ENCODE results near the gene MBD3L1.

The MBD3L1 gene

DNA sequence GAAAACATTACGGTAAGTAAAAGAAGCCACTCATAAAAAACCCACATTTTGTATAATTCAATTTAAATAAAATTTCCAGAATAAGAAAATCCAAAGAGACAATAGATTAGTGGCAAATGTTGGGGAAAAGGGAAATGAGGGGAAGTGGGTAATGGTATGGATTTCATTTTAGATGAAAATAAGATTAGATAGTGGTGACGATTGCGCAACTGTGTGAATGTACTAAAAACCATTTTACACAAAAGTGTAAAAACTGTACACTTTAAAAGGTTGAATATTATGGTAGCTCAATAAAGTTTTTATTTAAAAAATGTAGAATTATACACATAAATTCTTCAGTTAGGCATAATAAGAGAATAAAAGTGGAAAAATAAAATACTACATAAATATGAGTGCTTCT lies 3.7 kb downstream of the MBD3L1 start:
- TF ChIP-seq NFIC (IDR thresholded peaks at IDR 0.05): no peak
- TF ChIP-seq CEBPB (IDR thresholded peaks at IDR 0.05): peak; percentile 80

- no peak for TF ChIP-seq CREB1 (IDR thresholded peaks at IDR 0.05; ENCODE audit: low read depth)
- TF ChIP-seq TAF1 (IDR thresholded peaks at IDR 0.05; ENCODE audit: low read depth): no peak
- TF ChIP-seq CEBPB (IDR thresholded peaks at IDR 0.05): no peak
- TF ChIP-seq USF1 (IDR thresholded peaks at IDR 0.05): no peak
- TF ChIP-seq TCF12 (IDR thresholded peaks at IDR 0.05; ENCODE audit: low read depth): no peak
- no peak for TF ChIP-seq FOXM1 (IDR thresholded peaks at IDR 0.05; ENCODE audit: borderline replicate concordance, low read depth)
These were observed 8.5 kb downstream of the MBD3L1 start for GRCh38 chr19:8840708-8841107.

- TF ChIP-seq CREB1 (IDR thresholded peaks at IDR 0.05; ENCODE audit: low read depth): no peak
- no peak for TF ChIP-seq MAX (IDR thresholded peaks at IDR 0.05)
- no peak for TF ChIP-seq CEBPB (IDR thresholded peaks at IDR 0.05)
- no peak for TF ChIP-seq NFIC (IDR thresholded peaks at IDR 0.05)
- no peak for TF ChIP-seq EP300 (IDR thresholded peaks at IDR 0.05; ENCODE audit: borderline replicate concordance)
- TF ChIP-seq TEAD4 (IDR thresholded peaks at IDR 0.05): no peak
- TF ChIP-seq USF1 (IDR thresholded peaks at IDR 0.05): no peak
- TF ChIP-seq EGR1 (IDR thresholded peaks at IDR 0.05): no peak
- TF ChIP-seq YY1 (IDR thresholded peaks at IDR 0.05; ENCODE audit: low read depth): no peak
- TF ChIP-seq ZBTB7A (IDR thresholded peaks at IDR 0.05; ENCODE audit: low read depth): no peak
- no peak for TF ChIP-seq FOXM1 (IDR thresholded peaks at IDR 0.05; ENCODE audit: borderline replicate concordance, low read depth)
These were observed 14.6 kb downstream of the MBD3L1 start for GRCh38 chr19:8846819-8847218.

DNA sequence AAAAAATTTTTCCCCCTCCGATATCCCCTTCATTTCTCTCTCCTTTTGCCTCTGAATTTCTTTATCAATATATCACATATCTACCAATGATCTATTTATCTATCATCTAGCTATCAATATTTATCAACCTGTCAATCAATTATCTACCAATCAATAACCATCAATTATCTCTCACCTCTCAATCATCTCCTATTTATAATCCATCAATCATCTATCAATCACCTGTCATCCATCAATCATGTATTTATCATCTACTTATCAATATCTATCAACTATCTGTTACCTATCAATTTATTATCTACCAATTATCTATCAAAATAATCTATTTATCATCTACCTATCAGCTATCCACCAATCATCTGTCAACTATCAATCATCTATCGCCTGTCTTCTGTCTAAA lies 17.1 kb downstream of the MBD3L1 start:
- no peak for TF ChIP-seq USF1 (IDR thresholded peaks at IDR 0.05)
- TF ChIP-seq EGR1 (IDR thresholded peaks at IDR 0.05): no peak
- TF ChIP-seq TCF12 (IDR thresholded peaks at IDR 0.05; ENCODE audit: low read depth): no peak
- TF ChIP-seq ZBTB7A (IDR thresholded peaks at IDR 0.05; ENCODE audit: low read depth): no peak
- TF ChIP-seq MAX (IDR thresholded peaks at IDR 0.05): no peak
- TF ChIP-seq CREB1 (IDR thresholded peaks at IDR 0.05; ENCODE audit: low read depth): no peak
- TF ChIP-seq CEBPB (IDR thresholded peaks at IDR 0.05): no peak
- no peak for TF ChIP-seq TEAD4 (IDR thresholded peaks at IDR 0.05)
- no peak for TF ChIP-seq RAD21 (IDR thresholded peaks at IDR 0.05; ENCODE audit: low read depth)
- no peak for TF ChIP-seq YY1 (IDR thresholded peaks at IDR 0.05; ENCODE audit: low read depth)
- no peak for TF ChIP-seq NFIC (IDR thresholded peaks at IDR 0.05)
- no peak for TF ChIP-seq FOXM1 (IDR thresholded peaks at IDR 0.05; ENCODE audit: borderline replicate concordance, low read depth)
- no peak for TF ChIP-seq EP300 (IDR thresholded peaks at IDR 0.05; ENCODE audit: borderline replicate concordance)

DNA sequence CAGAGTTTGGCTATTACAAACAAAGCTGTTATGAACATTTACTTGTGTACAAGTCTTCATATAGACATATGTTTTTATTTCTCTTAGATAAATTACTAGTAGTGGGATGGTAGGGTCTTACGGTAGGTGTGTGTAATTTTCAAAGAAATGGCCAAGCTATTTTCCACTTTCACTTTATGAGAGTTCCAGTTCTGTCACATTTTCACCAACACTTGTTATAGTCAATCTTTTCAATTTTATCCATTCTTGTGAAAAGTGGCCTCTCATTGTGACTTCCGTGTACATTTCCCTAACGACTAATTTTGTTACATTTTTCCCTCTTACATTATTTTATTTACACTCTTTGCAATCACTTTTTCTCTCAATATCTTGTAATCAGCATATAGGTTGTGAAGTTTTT lies 18.3 kb downstream of the MBD3L1 start:
- TF ChIP-seq TEAD4 (IDR thresholded peaks at IDR 0.05) (no peak), CEBPB (IDR thresholded peaks at IDR 0.05) (no peak), FOXM1 (IDR thresholded peaks at IDR 0.05; ENCODE audit: borderline replicate concordance, low read depth) (no peak), TCF12 (IDR thresholded peaks at IDR 0.05; ENCODE audit: low read depth) (no peak), EGR1 (IDR thresholded peaks at IDR 0.05) (no peak), REST (IDR thresholded peaks at IDR 0.05; ENCODE audit: low read depth) (no peak), YY1 (IDR thresholded peaks at IDR 0.05; ENCODE audit: low read depth) (no peak), ZBTB7A (IDR thresholded peaks at IDR 0.05; ENCODE audit: low read depth) (no peak), NFIC (IDR thresholded peaks at IDR 0.05) (no peak), MAX (IDR thresholded peaks at IDR 0.05) (no peak), RAD21 (IDR thresholded peaks at IDR 0.05; ENCODE audit: low read depth) (no peak), TAF1 (IDR thresholded peaks at IDR 0.05; ENCODE audit: low read depth) (no peak), USF1 (IDR thresholded peaks at IDR 0.05) (no peak), EP300 (IDR thresholded peaks at IDR 0.05; ENCODE audit: borderline replicate concordance) (no peak), CREB1 (IDR thresholded peaks at IDR 0.05; ENCODE audit: low read depth) (no peak)

DNA sequence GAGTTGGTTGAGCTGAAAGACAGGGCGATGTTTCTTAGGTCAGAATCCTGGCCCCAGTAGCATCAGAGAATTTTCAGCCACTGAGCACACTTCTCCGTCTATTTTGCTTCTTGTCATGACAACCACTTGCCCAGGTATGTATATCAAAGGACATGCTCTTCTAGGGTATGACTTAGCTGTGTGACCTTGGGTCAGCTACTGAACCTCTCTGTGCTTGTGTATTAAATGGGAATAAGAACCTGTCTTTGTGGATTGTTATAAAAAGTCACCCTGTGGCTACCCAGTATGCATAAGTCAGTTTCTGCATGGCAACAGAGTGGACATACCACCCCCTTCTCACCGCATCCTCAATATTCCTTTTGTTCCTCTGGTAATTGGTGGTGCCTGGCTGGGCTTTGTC lies 26.1 kb downstream of the MBD3L1 start:
- no peak for TF ChIP-seq NFIC (IDR thresholded peaks at IDR 0.05)
- TF ChIP-seq REST (IDR thresholded peaks at IDR 0.05; ENCODE audit: low read depth): no peak
- no peak for TF ChIP-seq YY1 (IDR thresholded peaks at IDR 0.05; ENCODE audit: low read depth)
- TF ChIP-seq RAD21 (IDR thresholded peaks at IDR 0.05; ENCODE audit: low read depth): no peak
- no peak for TF ChIP-seq CREB1 (IDR thresholded peaks at IDR 0.05; ENCODE audit: low read depth)
- no peak for TF ChIP-seq EP300 (IDR thresholded peaks at IDR 0.05; ENCODE audit: borderline replicate concordance)
- TF ChIP-seq TCF12 (IDR thresholded peaks at IDR 0.05; ENCODE audit: low read depth): no peak
- no peak for TF ChIP-seq TAF1 (IDR thresholded peaks at IDR 0.05; ENCODE audit: low read depth)
